NCI-H1048 (cell line): ENCODE measurements around the gene IRAK4.

ENCODE experiments used
- DNase-seq: peaks from one replicate; lab custom pipeline; 2025; lab: John Stamatoyannopoulos, UW

The IRAK4 gene

DNA sequence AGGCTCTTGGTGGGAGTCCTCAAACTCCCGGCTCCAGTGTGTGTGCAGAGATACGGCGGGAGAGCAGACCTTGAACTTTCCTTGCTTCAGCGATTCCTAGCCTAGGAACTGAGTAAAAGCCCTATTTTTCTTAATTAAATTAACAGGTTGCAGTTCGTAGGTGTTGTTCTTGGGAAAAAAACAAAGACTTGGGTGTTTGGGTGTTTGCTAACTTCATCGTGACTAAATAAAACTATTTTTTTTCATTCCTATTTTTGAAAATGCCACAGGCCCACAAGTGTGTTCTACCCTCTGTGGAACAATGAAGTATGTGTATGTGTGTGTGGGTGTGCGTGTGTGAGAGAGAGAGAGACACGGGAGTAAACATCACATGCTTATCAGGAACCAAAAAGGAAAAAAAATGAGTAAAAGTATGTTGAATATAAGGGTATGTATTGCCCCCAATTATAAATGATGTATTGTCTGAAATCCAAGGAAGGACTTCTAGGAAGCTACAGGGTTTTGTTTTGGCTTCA, 77.8 kb downstream of the IRAK4 start:
- no peak for DNase-seq
